Astrocyte of the spinal cord (primary cell): ENCODE measurements around the gene CLCNKB.

ENCODE experiments used
- DNase-seq: peaks from one replicate; pipeline ENCODE4 v3.0.0; 2011; ENCODE audit warnings: low read depth, low spot score
- H3K4me3 ChIP-seq: 2 replicates; pipeline ENCODE4 v1.5.1; 2011; ENCODE audit warnings: low read depth, mild to moderate bottlenecking, low read length, moderate library complexity
- in situ Hi-C: cut with HindIII; loops from 2 replicates; pipeline ENCODE4 v1.10.0; 2017; ENCODE audit warnings: low sequenced_read_pairs
- TF ChIP-seq, protein P1 (sequence below): IDR thresholded peaks from 2 replicates; pipeline ENCODE4 v1.5.1; 2012; ENCODE audit warnings: low read depth, mild to moderate bottlenecking, low read length, inconsistent platforms

CLCNKB gene

DNA sequence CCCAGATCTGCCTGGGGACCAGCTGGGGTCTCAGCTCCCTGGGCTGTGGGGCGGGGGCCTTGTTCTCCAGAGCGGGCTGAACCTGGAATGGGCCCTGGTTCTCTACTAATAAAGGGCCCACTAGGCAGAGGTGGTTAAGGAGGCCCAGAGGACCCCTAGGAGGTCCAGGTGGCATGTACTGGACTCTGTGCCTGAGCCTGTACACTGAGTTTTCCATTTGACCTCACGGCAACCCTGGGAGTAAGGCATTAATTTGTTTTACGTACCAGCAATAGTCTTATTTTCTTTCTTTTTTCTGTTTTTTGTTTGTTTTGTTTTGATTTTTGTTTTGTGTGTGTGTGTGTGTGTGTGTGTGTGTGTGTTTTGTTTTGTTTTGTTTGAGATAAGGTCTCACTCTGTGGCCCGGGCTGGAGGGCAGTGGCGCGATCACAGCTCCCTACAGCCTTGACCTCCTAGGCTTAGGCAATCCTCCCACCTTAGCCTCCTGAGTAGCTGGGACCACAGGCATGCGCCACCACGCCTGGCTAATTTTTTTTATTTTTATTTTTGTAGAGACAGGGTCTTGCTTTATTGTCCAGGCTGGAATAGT lies 49.4 kb downstream of the CLCNKB start:
- DNase-seq: no peak
- TF ChIP-seq, protein P1, sequence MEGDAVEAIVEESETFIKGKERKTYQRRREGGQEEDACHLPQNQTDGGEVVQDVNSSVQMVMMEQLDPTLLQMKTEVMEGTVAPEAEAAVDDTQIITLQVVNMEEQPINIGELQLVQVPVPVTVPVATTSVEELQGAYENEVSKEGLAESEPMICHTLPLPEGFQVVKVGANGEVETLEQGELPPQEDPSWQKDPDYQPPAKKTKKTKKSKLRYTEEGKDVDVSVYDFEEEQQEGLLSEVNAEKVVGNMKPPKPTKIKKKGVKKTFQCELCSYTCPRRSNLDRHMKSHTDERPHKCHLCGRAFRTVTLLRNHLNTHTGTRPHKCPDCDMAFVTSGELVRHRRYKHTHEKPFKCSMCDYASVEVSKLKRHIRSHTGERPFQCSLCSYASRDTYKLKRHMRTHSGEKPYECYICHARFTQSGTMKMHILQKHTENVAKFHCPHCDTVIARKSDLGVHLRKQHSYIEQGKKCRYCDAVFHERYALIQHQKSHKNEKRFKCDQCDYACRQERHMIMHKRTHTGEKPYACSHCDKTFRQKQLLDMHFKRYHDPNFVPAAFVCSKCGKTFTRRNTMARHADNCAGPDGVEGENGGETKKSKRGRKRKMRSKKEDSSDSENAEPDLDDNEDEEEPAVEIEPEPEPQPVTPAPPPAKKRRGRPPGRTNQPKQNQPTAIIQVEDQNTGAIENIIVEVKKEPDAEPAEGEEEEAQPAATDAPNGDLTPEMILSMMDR: no peak
- no peak overlapping the region for H3K4me3 ChIP-seq
- in situ Hi-C loops: no loop called here

GRCh38 chr1:16093611-16094010 lies 50.0 kb downstream of the CLCNKB start:
- TF ChIP-seq, protein P1: no peak
- in situ Hi-C loops: no loop called here
- DNase-seq: no peak
- H3K4me3 ChIP-seq: no peak overlapping the region

- no peak overlapping the region for H3K4me3 ChIP-seq
- in situ Hi-C loops: no loop called here
- TF ChIP-seq, protein P1: no peak
- DNase-seq: no peak
These were observed 51.0 kb downstream of the CLCNKB start for GRCh38 chr1:16094453-16095158.

GRCh38 chr1:16095447-16095846 lies 51.9 kb downstream of the CLCNKB start:
- in situ Hi-C loops: no loop called here
- H3K4me3 ChIP-seq: no peak overlapping the region
- no peak for DNase-seq
- TF ChIP-seq, protein P1: no peak

GRCh38 chr1:16099412-16099811 lies 55.8 kb downstream of the CLCNKB start:
- in situ Hi-C loops: no loop called here
- TF ChIP-seq, protein P1: no peak
- no peak overlapping the region for H3K4me3 ChIP-seq
- DNase-seq: no peak

GRCh38 chr1:16101623-16102022 lies 58.0 kb downstream of the CLCNKB start:
- TF ChIP-seq, protein P1: no peak
- DNase-seq: no peak
- in situ Hi-C loops: no loop called here
- H3K4me3 ChIP-seq: no peak overlapping the region
